BLaER1 treated with 17β-estradiol and CSF1 and Interleukin-3, amounts not matched to agents 10 nM and 100 nM (cell line): ENCODE results near the gene RGS6.

Source experiments
- H3K27ac ChIP-seq, 11 experiments: shearing (Covaris generic); formaldehyde crosslinking; 2 replicates each; pipeline ENCODE4 v1.8.1; 2022
- H3K27me3 ChIP-seq, 11 experiments: shearing (Covaris generic); formaldehyde crosslinking; 2 replicates each; pipeline ENCODE4 v1.8.1; 2022
- H3K36me3 ChIP-seq, 11 experiments: shearing (Covaris generic); formaldehyde crosslinking; 2 replicates each; pipeline ENCODE4 v1.8.1; 2022
- H3K4me1 ChIP-seq, 10 experiments: shearing (Covaris generic); formaldehyde crosslinking; 2 replicates each; pipeline ENCODE4 v1.8.1; 2022
- H3K4me2 ChIP-seq, 11 experiments: shearing (Covaris generic); formaldehyde crosslinking; 2 replicates each; pipeline ENCODE4 v1.8.1; 2022
- H3K4me3 ChIP-seq, 10 experiments: shearing (Covaris generic); formaldehyde crosslinking; 2 replicates each; pipeline ENCODE4 v1.8.1; 2022
- H3K9ac ChIP-seq, 11 experiments: shearing (Covaris generic); formaldehyde crosslinking; 2 replicates each; pipeline ENCODE4 v1.8.1; 2022
- H3K9me3 ChIP-seq, 11 experiments: shearing (Covaris generic); formaldehyde crosslinking; replicated peaks in 1 of 11; 2 replicates each; pipeline ENCODE4 v1.8.1; 2022
- H4K20me1 ChIP-seq, 11 experiments: shearing (Covaris generic); formaldehyde crosslinking; 2 replicates each; pipeline ENCODE4 v1.8.1; 2022
- Cebpa-rat ChIP-seq, 11 experiments: shearing (Covaris generic); IDR thresholded peaks; 2 replicates each; pipeline ENCODE4 v1.8.1; 2022

RGS6 gene

GRCh38 chr14:72554401-72554800 lies 622.2 kb downstream of the RGS6 start:
- Histone ChIP-seq H3K36me3 (no peaks in the 10 kb centered on the region), H3K4me1 (peaks cover 6 to 21% (median 16%) of the 10 kb centered on the region in 10 experiments), H3K4me3 (no peak overlapping the region), H3K9me3 (no peaks in the 10 kb centered on the region), H3K27me3 (no peaks in the 10 kb centered on the region), H3K9ac (no peak overlapping the region), H3K27ac (no peak overlapping the region), H4K20me1 (no peaks in the 10 kb centered on the region), H3K4me2 (no peak overlapping the region)
- no peak for TF ChIP-seq Cebpa-rat (IDR thresholded peaks at IDR 0.05)

- no peaks in the 10 kb centered on the region for H4K20me1 ChIP-seq
- no peaks in the 10 kb centered on the region for H3K9me3 ChIP-seq
- H3K4me1 ChIP-seq, result peaks cover 0 to 16% (median 11%) of the 10 kb centered on the region in 10 experiments; a peak in 17 of 20 replicates
- no peak overlapping the region for H3K4me2 ChIP-seq
- H3K4me3 ChIP-seq, result no peak overlapping the region
- no peak overlapping the region for H3K9ac ChIP-seq
- no peak overlapping the region for H3K27ac ChIP-seq
- no peaks in the 10 kb centered on the region for H3K36me3 ChIP-seq
- TF ChIP-seq Cebpa-rat (IDR thresholded peaks at IDR 0.05), result no peak
- H3K27me3 ChIP-seq, result no peaks in the 10 kb centered on the region
These were observed 622.9 kb downstream of the RGS6 start for GRCh38 chr14:72554994-72555608.

GRCh38 chr14:72555609-72556000 lies 623.4 kb downstream of the RGS6 start:
- no peak for TF ChIP-seq Cebpa-rat (IDR thresholded peaks at IDR 0.05)
- Histone ChIP-seq H3K27ac (no peak overlapping the region), H3K9ac (no peak overlapping the region), H3K4me3 (no peak overlapping the region), H4K20me1 (no peaks in the 10 kb centered on the region), H3K4me2 (no peak overlapping the region), H3K4me1 (peaks cover 0 to 14% (median 11%) of the 10 kb centered on the region in 10 experiments; a peak in 15 of 20 replicates), H3K27me3 (no peaks in the 10 kb centered on the region), H3K36me3 (no peaks in the 10 kb centered on the region), H3K9me3 (no peaks in the 10 kb centered on the region)

GRCh38 chr14:72557671-72558070 lies 625.4 kb downstream of the RGS6 start:
- no peaks in the 10 kb centered on the region for H3K9me3 ChIP-seq
- no peaks in the 10 kb centered on the region for H3K36me3 ChIP-seq
- H3K4me1 ChIP-seq, result peaks cover 0 to 14% (median 11%) of the 10 kb centered on the region in 10 experiments; a peak in 15 of 20 replicates
- no peak for TF ChIP-seq Cebpa-rat (IDR thresholded peaks at IDR 0.05)
- no peak overlapping the region for H3K4me2 ChIP-seq
- no peak overlapping the region for H3K27ac ChIP-seq
- no peak overlapping the region for H3K9ac ChIP-seq
- H3K4me3 ChIP-seq, result no peak overlapping the region
- no peaks in the 10 kb centered on the region for H4K20me1 ChIP-seq
- no peaks in the 10 kb centered on the region for H3K27me3 ChIP-seq

- peaks cover 4 to 15% (median 11%) of the 10 kb centered on the region in 10 experiments; a peak in 16 of 20 replicates for H3K4me1 ChIP-seq
- no peaks in the 10 kb centered on the region for H3K36me3 ChIP-seq
- no peak overlapping the region for H3K4me3 ChIP-seq
- H3K9me3 ChIP-seq, result no peaks in the 10 kb centered on the region
- H4K20me1 ChIP-seq, result no peaks in the 10 kb centered on the region
- H3K27ac ChIP-seq, result no peak overlapping the region
- peak overlapping the region; percentile 31 to 55 (median 36); a peak in 16 of 22 replicates for H3K4me2 ChIP-seq
- no peak overlapping the region for H3K9ac ChIP-seq
- H3K27me3 ChIP-seq, result no peaks in the 10 kb centered on the region
- TF ChIP-seq Cebpa-rat (IDR thresholded peaks at IDR 0.05), result no peak
These were observed 626.5 kb downstream of the RGS6 start for GRCh38 chr14:72558721-72559120.

GRCh38 chr14:72559202-72559601 lies 627.0 kb downstream of the RGS6 start:
- no peak for TF ChIP-seq Cebpa-rat (IDR thresholded peaks at IDR 0.05)
- no peaks in the 10 kb centered on the region for H3K27me3 ChIP-seq
- no peaks in the 10 kb centered on the region for H3K9me3 ChIP-seq
- no peaks in the 10 kb centered on the region for H4K20me1 ChIP-seq
- H3K9ac ChIP-seq, result no peak overlapping the region
- H3K4me2 ChIP-seq, result peak overlapping the region; percentile 31 to 55 (median 36); a peak in 20 of 22 replicates
- H3K4me1 ChIP-seq, result peaks cover 8 to 14% (median 11%) of the 10 kb centered on the region in 10 experiments; a peak in 16 of 20 replicates
- H3K4me3 ChIP-seq, result no peak overlapping the region
- no peak overlapping the region for H3K27ac ChIP-seq
- no peaks in the 10 kb centered on the region for H3K36me3 ChIP-seq

GRCh38 chr14:72559669-72560255 lies 627.5 kb downstream of the RGS6 start:
- Histone ChIP-seq H3K27me3 (no peaks in the 10 kb centered on the region), H3K4me2 (peak overlapping the region in 10 of 11 experiments; percentile 31 to 55 (median 40); a peak in 17 of 22 replicates), H3K27ac (no peak overlapping the region), H3K9ac (no peak overlapping the region), H3K36me3 (no peaks in the 10 kb centered on the region), H3K4me1 (peaks cover 8 to 14% (median 11%) of the 10 kb centered on the region in 10 experiments; a peak in 16 of 20 replicates), H3K4me3 (no peak overlapping the region), H3K9me3 (no peaks in the 10 kb centered on the region), H4K20me1 (no peaks in the 10 kb centered on the region)
- no peak for TF ChIP-seq Cebpa-rat (IDR thresholded peaks at IDR 0.05)

GRCh38 chr14:72560331-72560730 lies 628.1 kb downstream of the RGS6 start:
- H3K36me3 ChIP-seq, result no peaks in the 10 kb centered on the region
- H4K20me1 ChIP-seq, result no peaks in the 10 kb centered on the region
- peaks cover 8 to 14% (median 11%) of the 10 kb centered on the region in 10 experiments; a peak in 16 of 20 replicates for H3K4me1 ChIP-seq
- H3K9me3 ChIP-seq, result no peaks in the 10 kb centered on the region
- H3K9ac ChIP-seq, result no peak overlapping the region
- no peak overlapping the region; a peak in 1 of 22 replicates for H3K4me2 ChIP-seq
- no peak overlapping the region for H3K4me3 ChIP-seq
- H3K27ac ChIP-seq, result no peak overlapping the region
- no peak for TF ChIP-seq Cebpa-rat (IDR thresholded peaks at IDR 0.05)
- no peaks in the 10 kb centered on the region for H3K27me3 ChIP-seq

GRCh38 chr14:72560889-72561493 lies 628.8 kb downstream of the RGS6 start:
- H3K36me3 ChIP-seq, result no peaks in the 10 kb centered on the region
- H3K4me2 ChIP-seq, result no peak overlapping the region
- no peak overlapping the region for H3K27ac ChIP-seq
- no peak for TF ChIP-seq Cebpa-rat (IDR thresholded peaks at IDR 0.05)
- H3K4me3 ChIP-seq, result no peak overlapping the region
- H3K9ac ChIP-seq, result no peak overlapping the region
- peaks cover 8 to 14% (median 11%) of the 10 kb centered on the region in 10 experiments; a peak in 16 of 20 replicates for H3K4me1 ChIP-seq
- no peaks in the 10 kb centered on the region for H3K27me3 ChIP-seq
- H3K9me3 ChIP-seq, result no peaks in the 10 kb centered on the region
- H4K20me1 ChIP-seq, result no peaks in the 10 kb centered on the region
